Measurements from ENCODE around the gene BTAF1.
A peak's percentile ranks its signal among the peaks of the same experiment; 100 is the strongest.

BTAF1 gene

DNA sequence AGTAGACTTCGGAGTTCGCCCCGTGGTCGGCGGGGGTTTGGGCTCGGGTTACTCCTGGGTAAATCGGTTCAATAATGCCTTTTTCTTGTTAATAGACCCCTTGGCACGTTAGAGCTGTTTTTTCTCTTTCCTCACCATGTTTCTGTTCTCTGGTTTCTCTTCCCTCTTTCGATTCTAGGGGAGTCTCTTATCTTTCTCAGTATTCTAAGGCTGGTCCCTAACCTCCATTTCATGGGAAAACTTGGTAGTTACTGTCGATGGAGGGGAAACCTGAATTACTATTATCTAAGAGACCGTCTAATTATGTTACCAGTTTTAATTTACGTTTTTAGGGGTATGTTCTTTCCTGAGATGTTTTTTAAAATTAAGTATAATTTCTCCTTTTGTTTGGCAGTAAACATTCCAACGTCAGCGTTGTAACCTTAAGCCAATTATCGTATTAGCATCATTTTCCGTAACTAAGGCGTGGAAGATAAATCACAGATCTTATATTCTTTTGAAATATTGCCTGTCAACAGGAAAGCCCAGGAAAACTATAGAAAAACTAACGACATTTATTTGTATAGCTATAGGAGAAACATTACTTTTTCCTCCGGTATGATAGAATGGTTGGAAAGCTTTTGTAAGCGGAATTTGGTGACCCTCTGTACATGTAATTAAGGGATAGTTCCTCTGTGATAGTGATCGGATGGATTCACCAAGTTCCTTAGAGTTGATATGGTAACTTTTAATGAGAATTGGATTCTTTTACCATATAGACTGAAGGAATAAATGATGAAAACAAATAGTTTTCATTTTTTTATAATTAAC lies 847 bp downstream of the BTAF1 start:
- Histone ChIP-seq H3K9me3 (replicated peaks; ENCODE audit: insufficient read depth, low read length) (no peaks in the 10 kb centered on the region), H3K27me3 (replicated peaks; ENCODE audit: insufficient read depth, low read length) (no peaks in the 10 kb centered on the region), H3F3A (ENCODE audit: insufficient read depth, low read length) (peaks cover 12% of the 10 kb centered on the region; the same call in 1 of the 2 replicates), H3K4me2 (ENCODE audit: low read depth, low read length) (peak overlapping the region; percentile 75), H3K36me3 (replicated peaks; ENCODE audit: insufficient read depth, low read length) (no peaks in the 10 kb centered on the region), H4K20me1 (ENCODE audit: insufficient read depth, low read length) (peaks cover 19% of the 10 kb centered on the region), H3K4me3 (ENCODE audit: low read length) (peak overlapping the region; percentile 89), H3K79me2 (ENCODE audit: low read length) (peaks cover 60% of the 10 kb centered on the region), H3K27ac (ENCODE audit: low read length) (peak overlapping the region; percentile 92), H2AFZ (ENCODE audit: low read length) (peak overlapping the region; percentile 80), H3K9ac (ENCODE audit: low read length) (peak overlapping the region; percentile 89), H3K4me1 (ENCODE audit: low read length) (peaks cover 10% of the 10 kb centered on the region; the same call in 1 of the 2 replicates), H3K9me2 (replicated peaks; ENCODE audit: insufficient read depth, low read length) (no peaks in the 10 kb centered on the region)
- peak; percentile 12 for DNase-seq
- TF ChIP-seq EZH2 (optimal IDR thresholded peaks at IDR 0.05; ENCODE audit: low read depth, low read length) (no peak), EZH2phosphoT487 (IDR thresholded peaks at IDR 0.05; ENCODE audit: low read length) (no peak)
- TF ChIP-seq, protein P1, sequence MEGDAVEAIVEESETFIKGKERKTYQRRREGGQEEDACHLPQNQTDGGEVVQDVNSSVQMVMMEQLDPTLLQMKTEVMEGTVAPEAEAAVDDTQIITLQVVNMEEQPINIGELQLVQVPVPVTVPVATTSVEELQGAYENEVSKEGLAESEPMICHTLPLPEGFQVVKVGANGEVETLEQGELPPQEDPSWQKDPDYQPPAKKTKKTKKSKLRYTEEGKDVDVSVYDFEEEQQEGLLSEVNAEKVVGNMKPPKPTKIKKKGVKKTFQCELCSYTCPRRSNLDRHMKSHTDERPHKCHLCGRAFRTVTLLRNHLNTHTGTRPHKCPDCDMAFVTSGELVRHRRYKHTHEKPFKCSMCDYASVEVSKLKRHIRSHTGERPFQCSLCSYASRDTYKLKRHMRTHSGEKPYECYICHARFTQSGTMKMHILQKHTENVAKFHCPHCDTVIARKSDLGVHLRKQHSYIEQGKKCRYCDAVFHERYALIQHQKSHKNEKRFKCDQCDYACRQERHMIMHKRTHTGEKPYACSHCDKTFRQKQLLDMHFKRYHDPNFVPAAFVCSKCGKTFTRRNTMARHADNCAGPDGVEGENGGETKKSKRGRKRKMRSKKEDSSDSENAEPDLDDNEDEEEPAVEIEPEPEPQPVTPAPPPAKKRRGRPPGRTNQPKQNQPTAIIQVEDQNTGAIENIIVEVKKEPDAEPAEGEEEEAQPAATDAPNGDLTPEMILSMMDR (IDR thresholded peaks at IDR 0.05; ENCODE audit: low read length): no peak

DNA sequence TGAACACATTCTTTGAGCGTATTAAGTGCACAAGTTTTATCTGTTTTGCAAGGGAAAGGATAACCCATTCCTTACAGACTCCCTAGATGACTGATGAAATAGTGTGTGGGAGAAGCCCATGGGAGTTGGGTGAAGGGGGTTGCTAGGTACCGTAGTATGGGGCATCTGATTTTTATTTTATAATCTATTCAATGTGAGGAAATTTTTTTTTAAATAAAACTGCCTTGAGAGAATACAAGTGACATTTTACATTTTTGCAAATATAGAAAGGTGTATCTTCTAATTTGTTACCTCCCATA lies 1.4 kb downstream of the BTAF1 start:
- no peaks in the 10 kb centered on the region for H3K36me3 ChIP-seq (replicated peaks; ENCODE audit: insufficient read depth, low read length)
- peak overlapping the region; percentile 89; the same call in 1 of the 2 replicates for H3K9ac ChIP-seq (ENCODE audit: low read length)
- H3K9me3 ChIP-seq (replicated peaks; ENCODE audit: insufficient read depth, low read length): no peaks in the 10 kb centered on the region
- no peaks in the 10 kb centered on the region for H3K27me3 ChIP-seq (replicated peaks; ENCODE audit: insufficient read depth, low read length)
- TF ChIP-seq EZH2 (optimal IDR thresholded peaks at IDR 0.05; ENCODE audit: low read depth, low read length) (no peak), EZH2phosphoT487 (IDR thresholded peaks at IDR 0.05; ENCODE audit: low read length) (no peak)
- TF ChIP-seq, protein P1 (IDR thresholded peaks at IDR 0.05; ENCODE audit: low read length): no peak
- peaks cover 65% of the 10 kb centered on the region for H3K79me2 ChIP-seq (ENCODE audit: low read length)
- peaks cover 19% of the 10 kb centered on the region for H4K20me1 ChIP-seq (ENCODE audit: insufficient read depth, low read length)
- no peaks in the 10 kb centered on the region for H3K9me2 ChIP-seq (replicated peaks; ENCODE audit: insufficient read depth, low read length)
- DNase-seq: no peak
- H3K4me3 ChIP-seq (ENCODE audit: low read length): peak overlapping the region; percentile 89
- H3K4me1 ChIP-seq (ENCODE audit: low read length): peaks cover 10% of the 10 kb centered on the region; the same call in 1 of the 2 replicates
- H3K27ac ChIP-seq (ENCODE audit: low read length): no peak overlapping the region
- no peak overlapping the region for H2AFZ ChIP-seq (ENCODE audit: low read length)
- peak overlapping the region; percentile 75 for H3K4me2 ChIP-seq (ENCODE audit: low read depth, low read length)
- peaks cover 12% of the 10 kb centered on the region; the same call in 1 of the 2 replicates for H3F3A ChIP-seq (ENCODE audit: insufficient read depth, low read length)

DNA sequence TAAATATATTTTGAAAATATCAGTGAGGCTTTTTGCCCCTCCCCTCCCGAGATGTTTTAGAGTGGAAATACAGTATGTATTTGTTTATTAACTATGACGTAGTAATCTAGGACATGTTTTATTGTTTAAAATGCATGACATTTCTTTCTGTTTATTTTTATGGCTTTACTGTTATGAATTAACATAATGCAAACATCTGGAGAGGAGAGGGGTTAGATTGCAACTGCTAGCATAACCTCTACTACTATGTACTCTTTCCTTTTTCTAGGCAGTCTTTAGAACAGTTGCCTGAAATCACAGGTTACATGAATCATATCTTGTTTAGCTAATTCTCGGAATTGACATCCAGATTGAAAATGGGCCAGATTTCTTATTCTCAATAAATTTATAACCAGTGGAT lies 7.4 kb downstream of the BTAF1 start:
- no peak overlapping the region for H3K4me3 ChIP-seq (ENCODE audit: low read length)
- no peaks in the 10 kb centered on the region for H3K36me3 ChIP-seq (replicated peaks; ENCODE audit: insufficient read depth, low read length)
- no peak overlapping the region for H3K9ac ChIP-seq (ENCODE audit: low read length)

More for the DNA sequence above, 7.4 kb downstream of the BTAF1 start:
- no peak for DNase-seq
- TF ChIP-seq, protein P1 (IDR thresholded peaks at IDR 0.05; ENCODE audit: low read length): no peak
- TF ChIP-seq EZH2 (optimal IDR thresholded peaks at IDR 0.05; ENCODE audit: low read depth, low read length) (no peak), EZH2phosphoT487 (IDR thresholded peaks at IDR 0.05; ENCODE audit: low read length) (no peak)
- Histone ChIP-seq H3F3A (ENCODE audit: insufficient read depth, low read length) (no peaks in the 10 kb centered on the region), H2AFZ (ENCODE audit: low read length) (no peak overlapping the region), H3K79me2 (ENCODE audit: low read length) (peaks cover 100% of the 10 kb centered on the region), H3K27ac (ENCODE audit: low read length) (no peak overlapping the region), H3K4me2 (ENCODE audit: low read depth, low read length) (no peak overlapping the region), H3K27me3 (replicated peaks; ENCODE audit: insufficient read depth, low read length) (no peaks in the 10 kb centered on the region), H3K4me1 (ENCODE audit: low read length) (peaks cover 4% of the 10 kb centered on the region; the same call in 1 of the 2 replicates), H4K20me1 (ENCODE audit: insufficient read depth, low read length) (peaks cover 38% of the 10 kb centered on the region), H3K9me2 (replicated peaks; ENCODE audit: insufficient read depth, low read length) (no peaks in the 10 kb centered on the region), H3K9me3 (replicated peaks; ENCODE audit: insufficient read depth, low read length) (no peaks in the 10 kb centered on the region)

Data from MM.1S (cell line).